NCI-H2196 treated with DMSO at 0.1 percent for 48 hours (cell line): Measurements from ENCODE around the gene PAN3.

Experiments used
- DNase-seq: peaks from one replicate; lab custom pipeline; 2025; ENCODE audit not compliant: unreplicated experiment; lab: John Stamatoyannopoulos, UW

Gene PAN3

GRCh38 chr13:28336193-28336657, 197.9 kb downstream of the PAN3 start:
- no peak for DNase-seq

GRCh38 chr13:28337166-28338005, 199.0 kb downstream of the PAN3 start:
- DNase-seq = no peak

GRCh38 chr13:28338006-28338574, 199.7 kb downstream of the PAN3 start:
- no peak for DNase-seq

GRCh38 chr13:28338742-28339141, 200.4 kb downstream of the PAN3 start:
- DNase-seq = no peak

- no peak for DNase-seq
These were observed 201.1 kb downstream of the PAN3 start for GRCh38 chr13:28339419-28339818.

- no peak for DNase-seq
These were observed 202.0 kb downstream of the PAN3 start for GRCh38 chr13:28340272-28340793.

GRCh38 chr13:28342251-28342650, 203.9 kb downstream of the PAN3 start:
- DNase-seq = no peak

GRCh38 chr13:28344163-28344562, 205.8 kb downstream of the PAN3 start:
- DNase-seq = no peak
